T-cell (primary cell): Measurements from ENCODE around the gene NCLN. TPM values are rescaled to one million over a fixed set of nuclear protein-coding genes. Genes with fewer than 3 reads are reported as not detected.
A peak's percentile ranks its signal among the peaks of the same experiment; 100 is the strongest.
"Not testable (repeated sequence)": the region's sequence is repeated elsewhere in the genome, so short reads cannot be mapped to it uniquely, and the experiment has no call there.

Experiments used
- ATAC-seq, 4 experiments: fragments of 200-7000 bp in 3 of 4; fragments of 150-1000 bp in 1 of 4; cut with Tn5 transposase; replicated peaks in 1 of 4; 1 replicate in 3 of 4; 2 replicates in 1 of 4; pipeline ENCODE4 v1.10.0; 2021; ENCODE audit warnings: moderate library complexity in 3 of 4, mild to moderate bottlenecking in 2 of 4, moderate number of reproducible peaks in 1 of 4
- CTCF ChIA-PET, 2 donors: fragments of 300-600 bp; sonication (Branson Sonifier 250); formaldehyde crosslinking; loops; one replicate each; lab custom pipeline; 2022; ENCODE audit warnings: antibody characterized with exemption in 2 of 2; lab: Charles Lee
- POLR2A ChIA-PET, 2 donors: fragments of 300-600 bp; sonication (Branson Sonifier 250); formaldehyde crosslinking; loops; one replicate each; lab custom pipeline; 2022; ENCODE audit warnings: antibody characterized with exemption in 2 of 2; lab: Charles Lee
- DNase-seq, 35 experiments: peaks; one replicate each; pipeline versions ENCODE4 v3.0.0 to v3.0.0-alpha.2; 2013 to 2023
- H3K27ac ChIP-seq: one replicate; pipeline ENCODE4 v1.5.1; 2013; ENCODE audit warnings: low read length
- H3K27me3 ChIP-seq, 2 experiments: replicated peaks in 1 of 2; 1 replicate in 1 of 2; 2 replicates in 1 of 2; pipeline versions ENCODE4 v1.6.1 to v1.7.0; 2013; ENCODE audit warnings: low read length in 1 of 2, mixed read lengths in 1 of 2; ENCODE audit not compliant: control insufficient read depth in 2 of 2, insufficient read depth in 2 of 2; ENCODE audit errors: extremely low read depth in 1 of 2
- H3K36me3 ChIP-seq, 2 donors: 1 replicate in 1 of 2; 2 replicates in 1 of 2; pipeline versions ENCODE4 v1.6.1 to v1.7.0; 2013; ENCODE audit warnings: low read length in 1 of 2; ENCODE audit not compliant: control insufficient read depth in 2 of 2, insufficient read depth in 1 of 2; ENCODE audit errors: extremely low read depth in 1 of 2
- H3K4me1 ChIP-seq, 2 experiments: 1 replicate in 1 of 2; 2 replicates in 1 of 2; pipeline versions ENCODE4 v1.6.1 to v1.7.0; 2013; ENCODE audit warnings: low read length in 2 of 2, mixed read lengths in 1 of 2; ENCODE audit not compliant: insufficient read depth in 2 of 2, control insufficient read depth in 1 of 2; ENCODE audit errors: extremely low read depth in 1 of 2
- H3K4me3 ChIP-seq, 2 donors: 1 replicate in 1 of 2; 2 replicates in 1 of 2; pipeline versions ENCODE4 v1.5.1 to v1.7.0; 2013; ENCODE audit warnings: mild to moderate bottlenecking in 2 of 2, low read length in 1 of 2, moderate library complexity in 1 of 2; ENCODE audit not compliant: control insufficient read depth in 1 of 2; ENCODE audit errors: extremely low read depth in 1 of 2
- H3K9me3 ChIP-seq: 2 replicates; pipeline ENCODE4 v1.7.0; 2013
- H3K27ac Mint-ChIP-seq, 2 donors: one replicate each; pipeline ENCODE4 v1.8.0; 2020 to 2021; ENCODE audit warnings: mild to moderate bottlenecking in 2 of 2, mixed read lengths in 2 of 2
- H3K27me3 Mint-ChIP-seq, 2 donors: one replicate each; pipeline ENCODE4 v1.8.0; 2021 to 2022; ENCODE audit warnings: mixed read lengths in 2 of 2
- H3K36me3 Mint-ChIP-seq: one replicate; pipeline ENCODE4 v1.8.0; 2021; ENCODE audit warnings: mixed read lengths
- H3K4me1 Mint-ChIP-seq, 3 donors: one replicate each; pipeline ENCODE4 v1.8.0; 2020 to 2022; ENCODE audit warnings: mixed read lengths in 3 of 3, mild to moderate bottlenecking in 1 of 3
- H3K4me3 Mint-ChIP-seq, 3 donors: one replicate each; pipeline ENCODE4 v1.8.0; 2020 to 2022; ENCODE audit warnings: mild to moderate bottlenecking in 3 of 3, mixed read lengths in 3 of 3, moderate library complexity in 3 of 3
- H3K9me3 Mint-ChIP-seq, 3 donors: one replicate each; pipeline ENCODE4 v1.8.0; 2020 to 2022; ENCODE audit warnings: mixed read lengths in 3 of 3
- WGBS: methylation state at CpG from one replicate; pipeline ENCODE4 v1.1.5; 2013; ENCODE audit warnings: missing lambda C conversion rate; ENCODE audit not compliant: insufficient coverage; 5-methylcytosine and 5-hydroxymethylcytosine counted together
- total RNA-seq, 35 experiments: library from RNA in 6 of 35; stranded (reverse) in 6 of 35; fragments of 120-200 nt in 1 of 35; gene quantifications; one replicate each; pipeline versions ENCODE4 v1.2.1 to v1.2.4 and lab custom pipeline; 2013 to 2026

NCLN gene
- total RNA-seq, 5 donors from 2014 or later (not counting 1 experiment from before 2014, with no cell fraction given), result 47.2 to 69.5 (median 61.0) TPM

DNA sequence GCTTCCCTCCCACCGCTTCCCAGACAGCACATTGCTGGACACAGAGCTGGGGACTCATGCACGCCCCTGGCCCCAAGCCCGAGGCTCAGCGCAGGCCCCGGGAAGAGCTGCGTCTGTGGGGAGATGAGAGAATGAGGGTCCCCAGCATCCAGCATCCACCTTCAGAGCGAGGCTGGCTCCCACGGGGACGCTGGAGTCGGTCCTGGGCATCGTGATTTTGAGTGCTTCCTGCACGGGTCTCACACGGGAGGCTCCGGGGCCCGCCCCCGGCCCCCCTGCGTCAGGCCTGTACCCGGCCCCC, 4.7 kb downstream of the NCLN start:
- Histone ChIP-seq H3K27ac (no peak overlapping the region), H3K9me3 (no peaks in the 10 kb centered on the region), H3K4me3 (no peak overlapping the region), H3K36me3 (peaks cover 0 to 14% of the 10 kb centered on the region in 2 donors), H3K4me1 (peaks cover 11 to 44% of the 10 kb centered on the region in 2 experiments), H3K27me3 (no peaks in the 10 kb centered on the region)
- Mint-ChIP-seq H3K27ac (no peak overlapping the region), H3K4me3 (no peak overlapping the region), H3K27me3 (no peaks in the 10 kb centered on the region), H3K4me1 (peaks cover 30 to 37% (median 37%) of the 10 kb centered on the region in 3 donors), H3K9me3 (no peaks in the 10 kb centered on the region), H3K36me3 (peaks cover 15% of the 10 kb centered on the region)
- CTCF ChIA-PET, result no interaction called here
- POLR2A ChIA-PET, result no interaction called here
- DNase-seq (peak in 1 of 35 experiments; percentile 2), ATAC-seq (no peak)
- 98% methylated on average over 18 of the region's 18 CpGs for WGBS

GRCh38 chr19:3190921-3191805, 5.4 kb downstream of the NCLN start:
- ATAC-seq (no peak), DNase-seq (no peak)
- Histone ChIP-seq H3K4me1 (peaks cover 11 to 44% of the 10 kb centered on the region in 2 experiments), H3K4me3 (no peak overlapping the region), H3K9me3 (no peaks in the 10 kb centered on the region), H3K36me3 (peaks cover 0 to 19% of the 10 kb centered on the region in 2 donors), H3K27ac (no peak overlapping the region), H3K27me3 (no peaks in the 10 kb centered on the region)
- Mint-ChIP-seq H3K27ac (no peak overlapping the region), H3K4me3 (no peak overlapping the region), H3K27me3 (no peaks in the 10 kb centered on the region), H3K9me3 (no peaks in the 10 kb centered on the region), H3K4me1 (peaks cover 28 to 36% (median 36%) of the 10 kb centered on the region in 3 donors), H3K36me3 (peaks cover 17% of the 10 kb centered on the region)
- ChIA-PET CTCF (no interaction called here), POLR2A (no interaction called here)
- WGBS, result 95% methylated on average over 36 of the region's 46 CpGs

GRCh38 chr19:3191806-3192104, 6.0 kb downstream of the NCLN start:
- H3K27ac ChIP-seq, result not testable (repeated sequence)

DNA sequence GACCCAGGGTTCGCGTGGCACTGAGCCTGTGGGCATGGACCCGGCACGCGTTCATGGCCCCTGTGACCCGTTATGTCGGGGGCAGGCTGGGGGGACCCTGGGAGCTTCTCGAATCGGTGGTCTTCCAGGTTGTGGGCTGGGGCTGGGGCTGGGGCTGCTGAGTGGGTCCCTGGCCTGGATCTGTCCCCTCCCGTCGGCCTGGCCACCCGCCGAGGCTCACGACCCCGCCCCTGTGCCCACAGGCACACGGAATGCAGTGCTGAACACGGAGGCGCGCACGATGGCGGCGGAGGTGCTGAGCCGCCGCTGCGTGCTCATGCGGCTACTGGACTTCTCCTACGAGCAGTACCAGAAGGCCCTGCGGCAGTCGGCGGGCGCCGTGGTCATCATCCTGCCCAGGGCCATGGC, 6.5 kb downstream of the NCLN start:
- no peak overlapping the region for H3K27ac ChIP-seq
- H3K27me3 Mint-ChIP-seq, result no peaks in the 10 kb centered on the region
- ChIA-PET CTCF (no interaction called here), POLR2A (no interaction called here)
- peaks cover 20 to 27% (median 27%) of the 10 kb centered on the region in 3 donors for H3K4me1 Mint-ChIP-seq
- H3K36me3 ChIP-seq, result peaks cover 0 to 25% of the 10 kb centered on the region in 2 donors
- no peaks in the 10 kb centered on the region for H3K9me3 Mint-ChIP-seq
- DNase-seq (no peak), ATAC-seq (no peak)
- H3K27me3 ChIP-seq, result no peaks in the 10 kb centered on the region
- H3K4me1 ChIP-seq, result peaks cover 5 to 33% of the 10 kb centered on the region in 2 experiments
- H3K36me3 Mint-ChIP-seq, result peaks cover 17% of the 10 kb centered on the region
- no peaks in the 10 kb centered on the region for H3K9me3 ChIP-seq
- WGBS, result 97% methylated on average over 32 of the region's 32 CpGs
- H3K27ac Mint-ChIP-seq, result no peak overlapping the region
- no peak overlapping the region for H3K4me3 Mint-ChIP-seq
- H3K4me3 ChIP-seq, result no peak overlapping the region

More at GRCh38 chr19:3191806-3192104, 6.0 kb downstream of the NCLN start:
- DNase-seq, H3K27me3 Mint-ChIP-seq, H3K4me3 ChIP-seq, H3K9me3 Mint-ChIP-seq, H3K27me3 ChIP-seq, H3K9me3 ChIP-seq, H3K27ac Mint-ChIP-seq, ATAC-seq, POLR2A ChIA-PET, H3K4me3 Mint-ChIP-seq, CTCF ChIA-PET: not testable (repeated sequence)
- WGBS, result 99% methylated on average over 10 of the region's 12 CpGs
- peaks cover 25 to 32% (median 32%) of the 10 kb centered on the region in 3 donors for H3K4me1 Mint-ChIP-seq
- H3K36me3 ChIP-seq, result peaks cover 0 to 25% of the 10 kb centered on the region in 2 donors
- H3K4me1 ChIP-seq, result peaks cover 9 to 38% of the 10 kb centered on the region in 2 experiments
- peaks cover 17% of the 10 kb centered on the region for H3K36me3 Mint-ChIP-seq

DNA sequence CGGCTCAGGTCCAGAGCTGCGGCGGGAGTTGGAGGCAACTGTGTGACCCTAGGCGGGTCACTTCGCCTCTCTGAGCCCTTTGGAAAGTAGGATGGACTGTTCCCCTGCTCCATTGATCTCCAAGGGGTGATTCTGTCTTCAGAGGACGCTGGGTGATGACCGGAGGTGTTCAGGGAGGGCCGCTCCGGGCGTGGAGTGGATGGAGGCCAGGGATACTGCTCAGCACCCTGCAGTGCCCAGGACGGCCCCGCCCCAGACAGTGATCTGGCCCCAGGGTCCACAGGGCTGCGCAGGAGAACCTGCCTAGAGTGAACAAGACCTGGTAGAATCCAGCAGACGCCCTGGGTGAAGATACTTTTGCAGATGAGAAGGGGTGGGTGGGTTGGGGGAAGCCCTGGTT, 7.0 kb downstream of the NCLN start:
- H3K9me3 Mint-ChIP-seq, result no peaks in the 10 kb centered on the region
- ATAC-seq (no peak), DNase-seq (no peak)
- 95% methylated on average over 11 of the region's 14 CpGs for WGBS
- Histone ChIP-seq H3K9me3 (no peaks in the 10 kb centered on the region), H3K27me3 (no peaks in the 10 kb centered on the region), H3K27ac (no peak overlapping the region), H3K36me3 (peaks cover 0 to 25% of the 10 kb centered on the region in 2 donors), H3K4me1 (peaks cover 5 to 29% of the 10 kb centered on the region in 2 experiments), H3K4me3 (no peak overlapping the region)
- no peak overlapping the region for H3K4me3 Mint-ChIP-seq
- H3K4me1 Mint-ChIP-seq, result peaks cover 17 to 23% (median 22%) of the 10 kb centered on the region in 3 donors
- H3K27ac Mint-ChIP-seq, result no peak overlapping the region
- H3K36me3 Mint-ChIP-seq, result peaks cover 17% of the 10 kb centered on the region
- H3K27me3 Mint-ChIP-seq, result no peaks in the 10 kb centered on the region
- CTCF ChIA-PET, result no interaction called here
- POLR2A ChIA-PET, result no interaction called here

DNA sequence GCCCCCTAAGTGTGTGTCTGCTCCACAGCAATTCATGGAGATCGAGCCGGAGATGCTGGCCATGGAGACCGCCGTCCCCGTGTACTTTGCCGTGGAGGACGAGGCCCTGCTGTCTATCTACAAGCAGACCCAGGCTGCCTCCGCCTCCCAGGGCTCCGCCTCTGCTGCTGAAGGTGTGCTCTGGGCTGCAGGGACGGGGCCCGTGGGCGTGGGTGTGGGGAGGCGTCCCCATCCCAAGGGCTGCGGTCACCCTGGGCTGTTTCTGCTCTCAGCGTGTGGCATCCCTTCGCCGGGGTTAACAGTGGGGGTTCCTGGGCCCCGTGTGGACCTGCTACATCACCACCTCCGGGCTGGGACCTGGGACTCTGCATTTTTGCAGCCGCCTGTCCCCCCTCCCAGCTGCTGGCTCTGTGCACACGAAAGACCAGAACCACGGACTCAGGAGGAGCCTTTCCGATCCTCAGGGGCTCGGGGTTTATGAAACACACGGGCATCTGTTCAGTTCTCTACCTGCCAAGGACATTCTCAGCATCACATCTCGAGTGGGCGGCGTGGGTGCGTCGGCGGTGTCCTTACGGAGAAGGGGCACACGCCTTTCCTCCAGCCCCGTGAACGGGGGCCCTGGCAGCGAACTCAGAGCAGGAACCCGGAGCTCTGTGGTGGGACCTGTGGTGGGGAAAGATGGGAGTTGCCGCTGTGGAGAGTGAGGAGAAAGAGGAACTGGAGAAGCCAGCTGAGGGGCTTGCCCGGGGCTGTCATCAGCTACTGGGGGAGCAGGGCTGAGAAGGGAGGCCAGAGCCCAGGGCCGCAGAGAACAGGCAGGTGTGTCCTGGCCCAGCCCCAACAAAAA, 7.8 kb downstream of the NCLN start:
- Histone ChIP-seq H3K27ac (no peak overlapping the region), H3K4me3 (no peak overlapping the region), H3K36me3 (peaks cover 0 to 26% of the 10 kb centered on the region in 2 donors), H3K27me3 (no peaks in the 10 kb centered on the region), H3K9me3 (no peaks in the 10 kb centered on the region), H3K4me1 (peaks cover 4 to 21% of the 10 kb centered on the region in 2 experiments)
- Mint-ChIP-seq H3K9me3 (no peaks in the 10 kb centered on the region), H3K4me3 (no peak overlapping the region), H3K27ac (no peak overlapping the region), H3K4me1 (peaks cover 9 to 15% (median 14%) of the 10 kb centered on the region in 3 donors), H3K27me3 (no peaks in the 10 kb centered on the region), H3K36me3 (peaks cover 17% of the 10 kb centered on the region)
- no peak for ATAC-seq
- 72% methylated on average over 33 of the region's 40 CpGs for WGBS
- peak in 2 of 35 experiments; percentile 2 to 26 for DNase-seq
- ChIA-PET CTCF (no interaction called here), POLR2A (no interaction called here)
